Transverse colon (tissue), 4 donors: ENCODE measurements around the gene GNB1. TPM values are rescaled to one million over a fixed set of nuclear protein-coding genes. Genes with fewer than 3 reads are reported as not detected.

Experiments used
- DNase-seq: peaks from one replicate; pipeline ENCODE4 v3.0.0-alpha.2; 2019
- H3K27ac ChIP-seq, 4 donors: fragments of 200-600 bp; sonication (generic); 2 replicates each; pipeline ENCODE4 v1.5.1; 2016 to 2018; ENCODE audit warnings: inconsistent platforms in 4 of 4
- H3K27me3 ChIP-seq: fragments of 200-600 bp; sonication (generic); 2 replicates; pipeline ENCODE4 v1.5.1; 2017; ENCODE audit warnings: inconsistent platforms
- H3K36me3 ChIP-seq, 4 donors: fragments of 200-600 bp; sonication (generic); 2 replicates each; pipeline ENCODE4 v1.5.1; 2017 to 2019; ENCODE audit warnings: inconsistent platforms in 4 of 4
- H3K4me1 ChIP-seq, 4 donors: fragments of 200-600 bp; sonication (generic); 2 replicates each; pipeline ENCODE4 v1.5.1; 2017 to 2020; ENCODE audit warnings: inconsistent platforms in 4 of 4
- H3K4me3 ChIP-seq, 4 donors: fragments of 200-600 bp; sonication (generic); 1 replicate in 1 of 4; 2 replicates in 3 of 4; pipeline versions ENCODE4 v1.5.1 to v1.6.1; 2017 to 2019; ENCODE audit warnings: inconsistent platforms in 4 of 4
- H3K9me3 ChIP-seq, 2 donors: fragments of 200-600 bp; sonication (generic); 2 replicates each; pipeline ENCODE4 v1.5.1; 2017 to 2019; ENCODE audit warnings: inconsistent platforms in 2 of 2
- EP300 ChIP-seq: sonication (generic); formaldehyde crosslinking; IDR thresholded peaks from one replicate; pipeline ENCODE4 v1.6.1; 2017; ENCODE audit warnings: antibody characterized with exemption, low read depth
- POLR2A ChIP-seq: fragments of 450-650 bp; IDR thresholded peaks from one replicate; pipeline ENCODE4 v1.6.1; 2016; ENCODE audit warnings: antibody characterized with exemption, mild to moderate bottlenecking, moderate library complexity
- POLR2AphosphoS5 ChIP-seq, 3 donors: sonication (generic); formaldehyde crosslinking; IDR thresholded peaks; one replicate each; pipeline ENCODE4 v1.6.1; 2016; ENCODE audit warnings: antibody characterized with exemption in 3 of 3
- WGBS, 2 donors: methylation state at CpG; one replicate each; pipeline ENCODE4 v1.1.5; 2018; ENCODE audit warnings: low coverage in 1 of 2; 5-methylcytosine and 5-hydroxymethylcytosine counted together
- in situ Hi-C, 4 donors: fragments of 200-750 bp; cut with MboI; loops; one replicate each; pipeline versions ENCODE4 v1.15.0 to v1.15.1; 2017; ENCODE audit warnings: low sequenced_read_pairs in 3 of 4, low pct_ligation_motif_present in 1 of 4, low pct_unique_long_range_greater_than_20kb in 1 of 4
- intact Hi-C: fragments of 100-400 bp; cut with DNase I; formaldehyde crosslinking; loops from one replicate; pipeline ENCODE4 v1.15.1; 2023; ENCODE audit warnings: low total_unique reads
- total RNA-seq, 4 donors: library from RNA; depleted of rRNA; stranded (reverse); fragments of >200 nt; gene quantifications; one replicate each; pipeline ENCODE4 v1.1.0, GENCODE V29; 2016
- TF ChIP-seq, protein P1 (sequence below), 5 experiments: fragments of 200-600 bp in 3 of 5; fragments of 450-650 bp in 2 of 5; sonication (generic) in 3 of 5; IDR thresholded peaks; 1 replicate in 2 of 5; 2 replicates in 3 of 5; pipeline ENCODE4 v1.5.1; 2016 to 2017; ENCODE audit warnings: antibody characterized with exemption in 5 of 5, inconsistent platforms in 3 of 5, mild to moderate bottlenecking in 2 of 5, moderate library complexity in 1 of 5

Gene GNB1
- total RNA-seq, 4 donors from 2014 or later, result 123 to 191 (median 174) TPM

DNA sequence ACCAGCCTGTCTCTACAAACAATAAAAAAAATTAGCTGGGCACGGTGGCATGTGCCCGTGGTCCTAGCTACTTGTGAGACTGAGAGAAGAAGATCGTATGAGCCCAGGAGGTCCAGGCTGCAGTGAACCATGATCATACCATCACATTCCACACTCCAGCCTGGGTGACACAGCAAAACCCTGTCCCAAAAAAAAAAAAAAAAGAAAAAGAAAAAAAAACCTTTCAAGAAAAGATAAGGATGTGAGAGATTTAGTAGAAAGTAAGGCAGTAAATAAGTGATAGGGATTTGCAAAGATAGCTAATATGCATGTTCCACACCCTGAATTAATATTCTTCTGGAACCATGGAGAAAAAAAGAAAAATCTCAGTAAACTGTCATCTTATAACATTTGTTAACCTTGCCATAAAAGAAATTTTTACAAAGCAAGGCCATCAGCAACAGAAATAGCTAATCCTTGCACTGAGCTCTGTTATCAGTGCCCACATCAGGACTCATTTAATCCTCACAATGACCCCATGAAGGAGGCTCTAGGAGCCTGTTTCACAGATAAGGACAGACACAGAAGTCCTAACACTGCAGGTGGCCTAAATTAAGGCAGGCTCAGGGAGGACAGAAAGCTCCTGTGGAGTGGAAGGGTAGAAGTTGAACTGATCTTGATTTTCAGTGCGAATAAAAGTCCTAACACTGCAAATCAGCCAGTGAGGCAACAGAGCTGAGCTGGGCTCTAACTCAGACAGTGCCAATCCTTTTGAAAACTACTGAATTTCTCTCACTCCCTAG lies 7.6 kb downstream of the GNB1 start:
- in situ Hi-C loops, result loop anchor here in 1 of 4 donors (25.0 kb wide), 1 partner anchor 121 kb away; no protein-coding TSS in a partner anchor
- TF ChIP-seq EP300 (no peak), POLR2AphosphoS5 (IDR thresholded peaks at IDR 0.05) (no peak), POLR2A (no peak)
- TF ChIP-seq, protein P1, sequence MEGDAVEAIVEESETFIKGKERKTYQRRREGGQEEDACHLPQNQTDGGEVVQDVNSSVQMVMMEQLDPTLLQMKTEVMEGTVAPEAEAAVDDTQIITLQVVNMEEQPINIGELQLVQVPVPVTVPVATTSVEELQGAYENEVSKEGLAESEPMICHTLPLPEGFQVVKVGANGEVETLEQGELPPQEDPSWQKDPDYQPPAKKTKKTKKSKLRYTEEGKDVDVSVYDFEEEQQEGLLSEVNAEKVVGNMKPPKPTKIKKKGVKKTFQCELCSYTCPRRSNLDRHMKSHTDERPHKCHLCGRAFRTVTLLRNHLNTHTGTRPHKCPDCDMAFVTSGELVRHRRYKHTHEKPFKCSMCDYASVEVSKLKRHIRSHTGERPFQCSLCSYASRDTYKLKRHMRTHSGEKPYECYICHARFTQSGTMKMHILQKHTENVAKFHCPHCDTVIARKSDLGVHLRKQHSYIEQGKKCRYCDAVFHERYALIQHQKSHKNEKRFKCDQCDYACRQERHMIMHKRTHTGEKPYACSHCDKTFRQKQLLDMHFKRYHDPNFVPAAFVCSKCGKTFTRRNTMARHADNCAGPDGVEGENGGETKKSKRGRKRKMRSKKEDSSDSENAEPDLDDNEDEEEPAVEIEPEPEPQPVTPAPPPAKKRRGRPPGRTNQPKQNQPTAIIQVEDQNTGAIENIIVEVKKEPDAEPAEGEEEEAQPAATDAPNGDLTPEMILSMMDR (IDR thresholded peaks at IDR 0.05), result no peak
- no peak for DNase-seq
- intact Hi-C loops, result no loop called here
- no peaks in the 10 kb centered on the region for H3K36me3 ChIP-seq
- H3K27me3 ChIP-seq, result no peaks in the 10 kb centered on the region
- peaks cover 28 to 78% (median 66%) of the 10 kb centered on the region in 4 donors for H3K4me1 ChIP-seq
- H3K9me3 ChIP-seq, result no peaks in the 10 kb centered on the region
- WGBS, 2 donors, result 49 to 60% methylated on average over 4 of the region's 4 CpGs
- H3K27ac ChIP-seq, result peak overlapping the region; percentile 69 to 83 (median 76)
- H3K4me3 ChIP-seq, result no peak overlapping the region

DNA sequence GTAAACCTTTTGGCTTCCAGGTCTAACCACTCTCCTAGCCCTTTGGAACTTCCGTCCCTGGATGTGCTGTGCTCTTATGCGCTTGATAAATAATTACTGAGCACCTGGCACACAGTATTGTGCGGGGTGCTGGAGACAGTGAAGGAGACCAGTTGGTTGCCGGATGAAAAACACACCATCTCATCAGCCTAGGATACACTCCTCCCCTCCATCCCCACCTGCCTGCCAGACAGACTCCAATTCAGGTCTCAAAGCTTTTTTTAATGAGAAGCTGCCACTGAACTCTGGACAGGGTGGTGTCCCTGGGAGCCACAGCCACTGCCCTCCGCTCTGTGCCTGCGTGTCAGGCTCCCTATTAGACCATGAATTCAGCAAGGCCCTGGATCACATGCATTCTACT lies 9.2 kb downstream of the GNB1 start:
- Histone ChIP-seq H3K4me3 (no peak overlapping the region), H3K9me3 (no peaks in the 10 kb centered on the region), H3K4me1 (peaks cover 26 to 66% (median 53%) of the 10 kb centered on the region in 4 donors), H3K27me3 (no peaks in the 10 kb centered on the region), H3K27ac (peak overlapping the region; percentile 69 to 83 (median 76)), H3K36me3 (no peaks in the 10 kb centered on the region)
- in situ Hi-C loops (loop anchor here in 1 of 4 donors (25.0 kb wide), 1 partner anchor 119 kb away; no protein-coding TSS in a partner anchor), intact Hi-C loops (no loop called here)
- peak; percentile 66 for DNase-seq
- WGBS, 2 donors, result 42% methylated on average over 6 of the region's 6 CpGs; no CpG with 5 or more reads in 1 of the 2 donors
- peak in 1 of 3 donors; percentile 3 for TF ChIP-seq POLR2AphosphoS5 (IDR thresholded peaks at IDR 0.05)
- TF ChIP-seq, protein P1 (IDR thresholded peaks at IDR 0.05), result no peak

DNA sequence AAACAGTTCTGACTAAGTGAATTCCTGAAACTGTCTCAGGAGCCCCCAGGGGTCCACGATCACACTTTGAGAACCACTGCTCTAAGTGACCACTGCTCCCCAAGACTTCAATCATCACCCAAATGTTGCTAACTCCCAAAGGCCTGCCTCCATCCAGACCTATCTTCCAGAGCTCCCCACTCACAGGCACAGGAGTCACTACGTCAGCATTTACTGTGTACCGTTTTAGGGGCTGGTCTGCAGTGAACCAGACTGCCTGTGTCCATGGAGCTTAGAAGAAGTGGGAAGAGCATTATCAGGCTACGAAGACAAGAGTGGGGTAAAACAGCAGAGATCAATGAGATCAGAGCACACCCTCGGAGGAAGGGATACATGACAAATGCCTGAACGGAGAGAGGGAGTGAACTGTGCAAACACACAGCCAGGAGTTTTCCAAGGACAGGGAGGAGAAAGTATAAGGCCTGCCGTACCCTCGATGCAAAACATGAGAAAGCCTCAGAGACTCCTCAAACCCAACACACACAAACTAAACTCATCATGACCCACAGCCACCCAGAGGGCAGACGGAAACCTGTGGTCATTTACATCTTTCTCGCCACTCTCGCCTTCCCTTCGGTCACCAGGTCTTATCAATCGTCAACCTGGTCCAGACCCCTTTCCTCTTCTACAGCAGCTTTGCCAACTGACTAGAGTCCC lies 10.1 kb downstream of the GNB1 start:
- intact Hi-C loops, result no loop called here
- peaks cover 0 to 2% (median 0%) of the 10 kb centered on the region in 4 donors for H3K36me3 ChIP-seq
- H3K27me3 ChIP-seq, result no peaks in the 10 kb centered on the region
- H3K4me1 ChIP-seq, result peaks cover 26 to 68% (median 47%) of the 10 kb centered on the region in 4 donors
- in situ Hi-C loops, result loop anchor here in 1 of 4 donors (25.0 kb wide), 1 partner anchor 118 kb away; no protein-coding TSS in a partner anchor
- no peaks in the 10 kb centered on the region for H3K9me3 ChIP-seq
- H3K4me3 ChIP-seq, result no peak overlapping the region
- DNase-seq, result no peak
- WGBS, 2 donors, result 50 to 72% methylated on average over 5 to 13 of the region's 13 CpGs
- H3K27ac ChIP-seq, result peak overlapping the region; percentile 69 to 83 (median 76)
- no peak for TF ChIP-seq POLR2AphosphoS5 (IDR thresholded peaks at IDR 0.05)
- TF ChIP-seq, protein P1 (IDR thresholded peaks at IDR 0.05), result no peak
- no peak for TF ChIP-seq POLR2A
- no peak for TF ChIP-seq EP300

DNA sequence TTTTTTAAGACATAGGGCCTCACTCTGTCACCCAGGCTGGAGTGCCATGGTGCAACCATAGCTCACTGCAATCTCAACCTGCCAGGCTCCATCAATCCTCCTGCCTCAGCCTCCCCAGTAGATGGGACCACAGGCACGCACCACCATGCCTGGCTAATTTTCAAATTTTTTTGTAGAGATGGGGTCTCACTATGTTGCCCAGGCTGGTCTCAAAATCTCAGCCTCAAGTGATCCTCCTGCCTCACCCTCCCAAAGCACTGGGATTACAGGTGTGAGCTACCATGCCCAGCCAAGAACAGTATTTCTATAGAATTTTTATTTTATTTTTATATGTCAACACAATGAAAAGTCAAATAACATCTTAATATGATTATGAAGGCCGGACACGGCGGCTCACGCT lies 10.9 kb downstream of the GNB1 start:
- TF ChIP-seq POLR2A, result no peak
- TF ChIP-seq, protein P1 (IDR thresholded peaks at IDR 0.05), result no peak
- no peak for TF ChIP-seq EP300
- no peak for TF ChIP-seq POLR2AphosphoS5 (IDR thresholded peaks at IDR 0.05)
- Histone ChIP-seq H3K27me3 (no peaks in the 10 kb centered on the region), H3K4me3 (no peak overlapping the region), H3K36me3 (peaks cover 0 to 10% (median 0%) of the 10 kb centered on the region in 4 donors), H3K27ac (no peak overlapping the region), H3K9me3 (no peaks in the 10 kb centered on the region), H3K4me1 (peaks cover 26 to 75% (median 45%) of the 10 kb centered on the region in 4 donors)
- intact Hi-C loops, result no loop called here
- in situ Hi-C loops, result loop anchor here in 1 of 4 donors (25.0 kb wide), 1 partner anchor 118 kb away; no protein-coding TSS in a partner anchor
- DNase-seq, result no peak
- 95 to 98% methylated on average over 4 to 5 of the region's 5 CpGs for WGBS, 2 donors
